GM18861 (cell line): ENCODE results near the gene PPM1H.
"Not testable (repeated sequence)": the region's sequence is repeated elsewhere in the genome, so short reads cannot be mapped to it uniquely, and the experiment has no call there.

Source experiments
- ATAC-seq: cut with Tn5 transposase; IDR thresholded peaks from one replicate; pipeline ENCODE4 v1.9.1; 2021; ENCODE audit not compliant: unreplicated experiment

PPM1H gene

DNA sequence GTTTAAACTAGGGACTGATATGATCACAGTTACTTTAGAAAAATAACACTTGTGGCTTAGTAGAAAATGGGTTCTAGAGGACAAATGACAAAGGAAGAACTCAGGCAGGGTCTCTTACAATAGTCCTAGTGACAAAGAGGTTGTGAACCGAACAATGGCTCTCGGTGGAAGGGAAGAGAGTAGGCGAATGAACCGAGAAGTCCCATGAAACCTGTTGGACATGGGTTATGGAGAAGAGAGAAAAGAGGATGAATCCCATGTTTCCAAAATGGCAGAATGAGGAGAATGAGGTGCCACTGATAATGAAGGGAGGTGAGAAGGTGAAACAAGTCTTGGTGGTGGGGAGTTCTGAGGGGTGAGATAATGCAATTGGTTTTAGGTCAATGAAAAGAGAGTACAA, 94.1 kb downstream of the PPM1H start:
- no peak for ATAC-seq

DNA sequence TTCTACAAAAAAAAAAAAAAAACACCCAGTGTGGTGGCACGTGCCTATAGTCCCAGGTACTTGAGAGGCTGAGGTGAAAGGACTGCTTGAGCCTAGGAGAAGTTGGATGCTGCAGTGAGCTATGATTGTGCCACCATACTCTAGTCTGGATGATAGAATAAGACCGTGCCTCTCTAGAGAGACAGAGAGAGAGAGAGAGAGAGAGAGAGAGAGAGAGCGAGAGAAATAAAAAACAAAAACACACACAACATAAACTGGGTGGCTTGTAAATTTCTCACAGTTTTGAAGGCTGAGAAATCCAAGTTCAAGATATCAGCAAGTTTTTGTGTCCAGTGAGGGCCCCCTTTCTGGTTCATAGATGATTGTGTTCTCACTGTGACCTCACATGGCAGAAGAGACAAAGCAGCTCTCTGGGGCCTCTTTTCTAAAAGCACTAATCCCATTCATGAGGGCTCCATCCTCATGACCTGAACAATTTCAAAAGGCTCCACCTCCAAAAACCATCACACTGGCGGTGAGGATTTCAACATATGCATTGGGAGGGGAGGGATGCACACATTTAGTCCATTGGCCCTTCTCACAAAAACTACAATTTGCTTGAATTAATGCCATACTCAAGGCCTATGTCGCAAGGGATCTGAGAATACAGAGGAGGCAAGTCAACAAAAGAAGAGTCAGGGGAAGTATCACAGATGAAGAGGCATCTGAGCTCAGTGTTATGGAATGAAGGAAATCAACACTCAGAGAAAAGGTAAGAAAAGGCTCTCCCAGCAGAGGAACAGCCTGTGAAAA, 94.9 kb downstream of the PPM1H start:
- no peak for ATAC-seq

DNA sequence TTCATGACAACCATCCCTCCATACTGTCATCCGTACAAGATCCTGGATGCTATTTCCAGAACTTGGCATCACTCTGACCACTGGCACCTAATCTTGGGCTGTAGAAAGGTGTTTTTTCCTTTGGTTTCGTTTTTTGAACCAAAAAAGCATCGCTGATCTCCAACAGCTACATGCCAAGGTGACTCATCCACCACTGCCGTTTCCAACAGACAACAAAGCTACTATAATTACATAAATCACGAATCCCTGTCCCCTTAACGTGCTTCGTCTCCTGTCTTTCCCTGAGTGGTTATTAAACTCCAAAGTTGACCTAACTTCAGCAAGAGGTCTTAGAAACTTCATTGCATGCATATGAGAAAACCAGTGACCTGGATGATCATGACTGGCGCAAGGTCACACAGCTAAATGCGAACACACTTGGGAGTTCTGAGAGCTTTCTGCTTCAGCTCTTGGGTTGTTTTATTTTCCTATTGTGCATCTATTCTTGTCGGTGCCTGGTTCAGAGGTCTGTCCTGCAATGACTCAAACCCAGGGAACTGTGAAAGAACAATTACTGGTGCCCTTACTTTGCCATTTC, 99.9 kb downstream of the PPM1H start:
- ATAC-seq = no peak

DNA sequence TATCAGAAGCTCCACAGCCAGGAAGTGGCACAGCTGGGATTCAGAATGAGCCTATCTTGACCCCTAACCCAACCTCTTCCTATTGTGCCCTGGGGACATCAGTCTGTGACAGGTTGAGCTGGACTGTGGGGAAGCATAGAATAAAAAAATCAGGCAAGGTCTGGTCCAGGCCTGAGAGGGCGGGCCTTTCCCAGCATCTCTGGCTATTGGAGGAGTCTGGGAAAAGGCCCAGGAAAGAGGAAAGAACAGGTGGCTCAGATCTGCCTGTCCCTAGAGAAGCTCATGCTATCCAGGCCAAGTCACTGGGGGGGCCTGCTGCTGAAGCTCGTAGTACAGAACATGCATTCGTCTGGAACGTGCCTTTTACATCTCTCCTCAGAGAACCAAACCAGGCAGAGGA, 100.5 kb downstream of the PPM1H start:
- no peak for ATAC-seq

DNA sequence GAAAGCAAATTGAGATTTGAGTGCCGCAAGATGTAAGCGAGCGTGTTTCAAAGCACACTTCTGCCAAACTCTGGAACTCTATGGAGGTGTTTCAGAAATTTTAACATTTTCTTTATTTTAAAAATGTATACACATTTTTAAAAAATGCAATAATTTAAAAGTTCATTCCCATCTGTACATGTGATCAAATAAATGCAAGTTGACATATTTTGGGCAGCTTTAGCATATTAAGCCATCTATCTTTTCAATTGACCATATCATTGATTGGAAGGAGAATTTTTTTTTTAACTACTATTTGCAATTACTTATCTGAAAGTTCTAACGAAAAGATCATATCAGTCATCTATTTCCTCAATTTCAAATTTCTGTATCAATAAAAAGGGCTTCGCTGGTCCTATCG, 101.3 kb downstream of the PPM1H start:
- no peak for ATAC-seq

DNA sequence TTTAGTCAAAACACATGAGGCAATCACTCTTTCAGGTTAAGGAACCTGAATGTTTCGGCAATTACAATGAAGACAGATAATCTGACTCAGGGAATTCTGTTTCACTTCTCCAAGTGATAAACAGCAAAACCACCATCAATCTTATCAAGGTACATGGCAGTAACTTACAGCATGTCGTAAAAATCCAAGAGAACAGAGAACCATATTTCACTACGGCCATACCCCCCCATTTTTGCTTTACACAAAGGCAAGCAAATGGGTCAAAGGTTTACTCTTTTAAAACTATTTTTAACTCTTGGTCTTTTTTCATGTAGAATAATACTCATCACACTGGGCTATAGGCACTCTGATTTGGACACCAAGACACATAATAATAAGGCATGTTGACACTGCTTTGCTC, 102.4 kb downstream of the PPM1H start:
- ATAC-seq = no peak

DNA sequence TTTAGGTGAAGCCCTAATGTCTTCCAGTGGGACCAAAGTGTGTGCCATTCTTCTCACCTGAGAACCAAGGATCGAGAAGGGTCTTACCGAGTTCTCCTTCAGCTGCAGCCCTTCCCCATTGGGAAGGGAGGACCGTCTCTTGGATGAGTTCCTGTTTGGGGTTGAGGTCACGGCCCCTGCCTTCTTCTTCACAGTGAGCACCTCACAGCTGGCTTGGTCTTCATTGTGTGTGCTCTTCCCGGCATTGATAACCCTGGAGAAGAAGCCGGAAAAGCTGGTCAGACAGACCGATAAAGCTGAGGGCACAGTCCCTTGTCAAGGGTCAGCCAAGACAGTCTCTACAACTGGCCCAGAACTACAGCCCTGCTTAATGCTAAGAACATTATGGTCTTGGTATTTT, 102.9 kb downstream of the PPM1H start:
- no peak for ATAC-seq

DNA sequence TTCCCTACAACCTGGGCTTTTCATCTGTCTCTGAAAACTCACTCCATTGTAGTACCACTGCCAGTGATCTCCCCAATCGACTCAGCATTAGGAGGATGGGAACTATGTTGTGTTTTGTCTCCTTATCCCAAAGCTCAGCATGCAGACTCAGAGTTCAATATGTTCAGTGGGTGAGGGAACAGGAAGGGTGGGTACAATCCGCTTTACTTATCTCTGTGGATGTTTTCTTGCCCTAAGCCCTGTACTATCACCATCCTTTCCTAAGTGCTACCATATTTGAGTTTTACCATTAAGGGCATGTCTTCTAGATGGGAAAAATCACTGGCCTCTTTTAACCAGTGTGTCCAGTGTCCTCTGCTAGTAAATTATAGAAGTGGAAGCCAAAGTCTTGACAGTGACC, 107.1 kb downstream of the PPM1H start:
- ATAC-seq = no peak

DNA sequence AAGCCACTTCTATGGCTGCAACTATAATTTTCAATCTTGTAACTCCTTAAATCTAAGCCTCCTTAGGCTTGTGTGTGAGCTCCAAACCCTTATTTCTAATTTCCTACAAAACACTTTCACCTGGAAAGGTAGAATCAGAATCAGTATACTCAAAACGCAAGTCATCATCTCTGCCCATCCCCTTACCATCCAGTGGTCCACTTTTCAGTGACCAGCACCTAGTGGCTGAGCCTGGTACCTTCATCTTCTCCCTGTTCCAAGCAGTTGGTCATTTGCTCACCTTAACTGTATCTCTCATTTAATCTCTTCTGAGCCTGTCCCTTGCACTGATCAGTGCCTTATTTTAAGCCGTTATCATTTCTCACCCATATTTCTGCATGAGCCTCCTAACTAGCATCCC, 107.9 kb downstream of the PPM1H start:
- no peak for ATAC-seq

DNA sequence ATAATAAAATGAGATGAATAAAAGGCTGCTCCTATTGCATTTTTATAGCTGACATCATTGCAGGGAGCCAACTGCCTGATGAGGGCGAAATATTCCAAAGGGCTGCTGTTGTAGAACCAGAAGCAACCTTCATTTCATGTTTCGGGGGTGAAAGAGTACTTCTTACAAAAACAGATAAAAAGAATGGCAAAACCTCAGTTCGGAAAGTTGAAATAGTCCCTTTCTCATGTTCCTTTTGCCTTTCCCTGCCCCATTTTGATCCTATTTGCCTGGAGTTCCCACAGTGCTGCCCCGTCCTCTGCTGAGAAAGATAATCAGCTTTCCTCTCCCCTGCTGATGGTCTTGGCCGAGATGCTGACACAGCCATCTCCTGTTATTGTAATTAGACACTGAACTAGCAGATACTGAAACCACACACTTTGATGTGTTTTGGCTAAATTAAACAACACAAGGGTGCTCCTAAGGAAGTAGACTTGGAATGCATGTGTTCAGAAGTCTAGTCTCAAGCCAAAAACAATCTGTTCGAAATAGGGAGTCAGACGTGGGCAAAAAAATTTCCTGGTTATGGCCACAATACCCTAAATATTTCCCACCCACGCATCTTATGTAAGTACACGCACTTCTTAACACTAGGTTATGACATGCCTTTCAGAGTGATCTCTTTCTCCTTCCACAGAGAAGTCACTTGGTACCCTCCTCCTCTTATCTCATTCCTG, 117.2 kb downstream of the PPM1H start:
- no peak for ATAC-seq

DNA sequence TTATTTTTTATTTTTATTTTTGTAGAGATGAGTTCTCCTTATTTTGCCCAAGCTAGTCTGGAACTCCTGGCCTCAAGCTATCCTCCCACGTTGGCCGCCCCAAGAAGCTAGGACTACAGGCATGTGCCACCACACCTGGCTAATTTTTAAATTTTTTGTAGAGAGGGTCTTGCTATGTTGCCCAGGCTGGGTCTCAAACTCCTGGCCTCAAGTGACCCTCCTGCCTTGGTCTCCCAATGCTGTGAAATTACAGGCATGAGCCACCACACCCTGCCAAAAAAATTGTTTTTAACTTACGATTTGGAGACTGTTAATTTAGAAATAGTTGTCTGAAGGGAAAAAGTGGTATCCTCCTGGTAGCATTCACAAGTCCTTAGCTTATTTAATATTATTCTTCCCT, 120.7 kb downstream of the PPM1H start:
- ATAC-seq = no peak

DNA sequence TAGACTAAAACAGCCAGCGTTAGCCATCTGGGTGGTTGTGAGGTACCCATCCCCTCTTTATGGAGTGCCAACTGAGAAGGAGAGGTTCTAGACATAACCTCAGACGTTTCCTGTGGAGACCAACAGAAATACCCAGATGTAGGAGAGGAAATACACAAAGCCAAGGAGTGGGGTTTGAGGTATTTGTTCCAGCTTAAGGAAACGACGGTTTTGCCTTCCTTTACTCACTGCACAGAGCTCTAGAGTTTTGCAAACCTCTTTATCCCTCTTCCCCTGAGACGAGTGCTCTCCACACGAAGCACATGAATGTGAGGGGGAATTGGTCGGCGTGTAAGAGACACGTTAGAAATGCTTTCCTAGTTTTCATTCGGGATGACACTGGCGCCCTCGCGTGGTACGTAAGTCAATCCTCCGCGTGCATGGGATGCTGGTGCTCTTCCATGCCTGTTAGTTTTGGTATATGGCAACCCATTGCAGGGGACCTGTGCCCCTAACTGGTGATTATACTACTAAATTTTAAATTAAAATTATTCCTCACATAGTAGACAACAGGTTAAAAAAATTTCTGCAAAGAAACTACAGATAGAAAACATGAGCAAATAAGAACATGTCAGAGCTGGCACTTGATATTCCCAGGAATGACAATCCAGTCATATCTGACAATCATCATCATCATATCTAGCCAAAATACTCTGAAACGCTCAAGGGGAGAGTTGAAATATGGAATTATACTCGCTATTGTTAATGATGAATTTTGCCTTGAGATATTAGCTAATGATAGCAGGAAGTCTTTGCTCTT, 121.7 kb downstream of the PPM1H start:
- peak; percentile 69 for ATAC-seq

DNA sequence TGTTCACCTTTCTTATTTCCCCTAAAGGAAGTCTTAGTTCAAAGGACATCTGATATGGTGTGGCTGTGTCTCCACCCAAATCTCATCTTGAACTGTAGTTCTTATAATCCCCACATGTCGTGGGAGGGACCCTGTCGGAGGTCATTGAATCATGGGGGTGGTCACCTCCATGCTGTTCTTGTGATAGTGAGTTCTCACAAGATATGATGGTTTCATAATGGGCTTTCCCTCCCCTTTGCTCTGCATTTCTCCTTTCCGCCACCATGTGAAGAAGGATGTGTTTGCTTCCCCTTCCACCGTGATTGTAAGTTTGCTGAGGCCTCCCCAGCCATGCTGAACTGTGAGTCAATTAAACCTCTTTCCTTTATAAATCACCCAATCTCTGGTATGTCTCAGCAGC, 123.5 kb downstream of the PPM1H start:
- not testable (repeated sequence) for ATAC-seq

DNA sequence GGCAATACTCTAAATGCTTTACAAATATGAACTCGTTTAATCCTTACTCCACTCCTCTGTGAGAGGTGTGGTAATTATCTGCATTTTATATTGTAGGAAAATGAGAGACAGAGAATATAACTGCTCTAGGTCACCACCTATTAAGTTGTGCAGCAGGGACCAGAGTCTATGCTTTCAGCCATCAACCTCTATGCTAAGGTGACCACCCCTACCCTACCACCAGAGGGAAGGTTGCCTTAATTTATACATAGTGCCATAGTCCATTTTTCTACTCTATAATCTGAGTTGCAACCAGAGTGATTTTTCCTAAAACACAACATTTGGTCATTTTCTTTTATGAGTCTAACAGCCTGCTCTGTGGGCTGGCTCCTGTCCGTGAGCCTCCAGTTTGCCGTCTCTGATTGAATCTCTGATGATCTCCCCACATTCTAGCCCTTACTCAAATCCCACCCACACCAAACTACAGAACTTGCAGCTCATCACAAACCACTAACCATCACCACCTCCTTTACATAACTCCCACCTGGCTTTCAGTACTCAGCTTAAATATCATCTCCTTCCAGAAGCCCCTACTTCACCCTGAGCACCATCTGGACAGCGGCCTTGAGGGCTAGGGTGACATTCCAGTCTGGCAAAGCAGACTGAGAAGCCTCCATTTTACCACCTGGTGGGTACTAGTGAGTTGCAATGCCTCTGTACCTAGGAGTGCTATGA, 126.6 kb downstream of the PPM1H start:
- no peak for ATAC-seq

DNA sequence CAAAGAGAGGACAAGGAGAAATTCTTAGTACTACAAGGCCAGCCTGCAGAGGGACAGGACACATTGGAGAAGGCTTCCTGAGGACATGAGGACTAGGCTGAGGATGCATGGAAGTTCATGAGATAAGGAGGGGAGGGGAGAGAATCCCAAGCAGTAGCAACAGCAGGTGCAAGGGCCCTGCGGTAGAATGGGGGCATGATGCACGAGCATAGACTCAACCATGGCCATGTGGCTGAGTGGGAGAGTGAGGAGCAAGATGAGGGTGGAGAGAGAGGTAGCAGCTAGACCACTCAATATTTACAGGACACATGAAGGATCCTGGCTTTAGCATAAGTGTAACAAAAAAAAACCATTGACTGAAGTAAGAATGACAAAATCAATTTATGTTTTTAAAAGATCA, 128.1 kb downstream of the PPM1H start:
- no peak for ATAC-seq

DNA sequence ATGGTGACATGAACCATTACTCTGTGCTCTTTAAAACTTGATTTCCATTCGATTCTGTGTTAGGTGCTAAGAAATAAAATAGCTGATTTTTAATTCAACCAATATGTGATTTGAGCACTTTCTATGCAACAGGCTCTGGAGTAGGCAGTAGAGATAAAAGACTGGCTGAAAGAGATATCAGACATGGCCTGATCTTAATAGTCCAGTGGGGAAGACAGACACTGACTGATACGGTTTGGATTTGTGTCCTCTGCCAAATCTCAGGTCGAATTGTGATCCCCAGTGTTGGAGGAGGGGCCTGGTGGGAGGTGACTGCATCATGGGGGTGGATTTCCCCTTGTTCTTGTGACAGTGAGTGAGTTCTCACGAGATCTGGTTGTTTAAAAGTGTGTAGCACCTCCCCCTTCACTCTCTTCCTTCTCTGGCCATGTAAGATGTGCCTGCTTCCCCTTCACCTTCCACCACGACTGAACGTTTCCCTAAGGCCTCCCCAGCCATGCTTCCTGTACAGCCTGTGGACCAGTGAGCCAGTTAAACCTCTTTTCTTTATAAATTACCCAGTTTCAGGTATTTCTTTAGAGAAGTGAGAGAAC, 128.6 kb downstream of the PPM1H start:
- ATAC-seq = no peak

DNA sequence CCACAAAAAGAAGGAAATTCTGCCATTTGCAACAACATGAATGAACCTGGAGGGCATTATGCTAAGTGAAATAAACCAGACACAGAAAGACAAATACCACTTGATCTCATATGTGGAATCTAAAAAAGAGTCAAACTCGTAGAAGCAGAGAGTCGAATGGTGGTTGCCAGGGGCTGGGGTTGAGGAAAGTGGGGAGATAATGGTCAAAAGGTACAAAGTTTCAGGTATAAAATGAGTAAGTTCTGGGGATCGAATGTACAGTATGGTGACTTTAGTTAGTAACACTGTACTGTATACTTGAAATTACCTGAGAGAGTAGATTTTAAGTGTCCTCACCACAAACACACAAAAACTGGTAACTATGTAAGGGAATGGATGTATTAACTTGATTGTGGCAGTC, 129.4 kb downstream of the PPM1H start:
- ATAC-seq = no peak

DNA sequence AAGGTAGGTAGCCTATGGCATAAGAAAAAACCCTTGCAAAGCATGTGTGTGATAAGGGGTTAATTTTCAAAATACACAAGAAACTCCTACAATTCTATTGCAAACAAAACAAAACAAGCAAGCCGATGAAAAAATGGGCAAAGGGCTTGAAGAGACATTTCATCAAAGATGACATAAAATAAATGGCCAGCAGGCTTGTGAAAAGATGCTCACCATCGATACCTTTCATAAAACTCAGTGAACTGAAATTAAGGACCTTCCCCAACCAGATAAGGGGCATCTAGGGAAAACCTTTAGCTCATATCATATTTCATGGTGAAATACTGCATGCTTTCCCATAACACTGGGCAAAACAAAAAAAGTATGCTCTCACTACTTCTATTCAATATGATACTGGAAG, 131.2 kb downstream of the PPM1H start:
- no peak for ATAC-seq

DNA sequence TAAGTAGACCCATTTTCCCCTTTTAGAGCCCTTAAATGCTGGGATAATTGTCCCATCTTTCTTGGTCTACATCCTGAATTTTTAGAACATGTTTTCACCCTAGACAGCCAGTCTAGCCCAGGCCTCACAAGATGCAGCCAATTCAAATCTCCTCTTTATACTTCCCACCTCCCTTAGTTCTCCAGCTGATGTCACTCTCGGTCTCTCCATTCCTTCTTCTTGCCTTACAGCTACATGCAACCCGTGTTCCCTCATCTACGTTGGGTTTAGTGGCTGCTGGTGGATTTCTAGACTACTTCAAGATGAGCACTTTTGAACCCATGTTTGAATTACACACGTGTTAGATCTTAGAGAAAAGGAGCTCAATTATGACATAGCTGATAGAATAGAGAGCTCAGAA, 132.0 kb downstream of the PPM1H start:
- no peak for ATAC-seq

DNA sequence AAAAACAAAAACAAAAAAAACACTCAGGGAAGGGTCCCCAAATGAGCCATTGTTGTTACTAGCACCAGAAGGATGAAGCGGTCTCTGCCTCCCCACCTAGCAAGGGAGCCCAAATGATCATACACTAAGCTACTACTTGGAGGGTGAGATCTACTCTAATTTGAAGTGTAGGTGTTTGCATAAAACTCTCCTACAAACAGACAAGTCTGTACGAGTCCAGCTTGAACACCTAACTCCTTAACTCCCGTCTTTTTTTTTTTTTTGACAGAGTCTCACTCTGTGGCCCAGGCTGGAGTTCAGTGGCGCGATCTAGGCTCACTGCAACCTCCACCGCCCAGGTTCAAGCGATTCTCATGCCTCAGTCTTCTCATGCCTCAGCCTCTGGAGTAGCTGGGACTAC, 132.6 kb downstream of the PPM1H start:
- no peak for ATAC-seq

DNA sequence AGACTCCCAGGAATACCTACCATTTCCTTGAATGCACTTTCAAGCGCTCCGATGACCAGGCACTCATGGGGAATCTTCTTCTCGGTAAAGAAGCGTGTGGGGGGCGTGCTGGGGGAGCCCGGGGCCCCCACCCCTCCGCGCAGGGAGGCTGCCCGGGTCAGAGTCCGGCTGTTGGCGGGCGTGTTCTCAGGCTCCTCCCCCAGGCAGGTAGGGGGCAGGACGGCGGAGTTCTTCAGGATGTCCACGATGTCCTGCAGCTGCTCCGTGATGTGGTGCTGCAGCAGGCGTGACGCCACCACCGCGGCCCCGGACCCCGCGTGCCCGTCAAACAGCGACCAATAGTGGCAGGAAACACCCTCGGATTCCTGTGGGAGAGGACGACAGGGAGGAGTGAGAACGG, 133.2 kb downstream of the PPM1H start:
- no peak for ATAC-seq
